HG03469 (cell line): ENCODE measurements around the gene OR52I1.

ENCODE experiments used
- ATAC-seq: cut with Tn5 transposase; IDR thresholded peaks from one replicate; pipeline ENCODE4 v1.9.1; 2021; ENCODE audit warnings: mild to moderate bottlenecking, moderate library complexity, moderate number of reproducible peaks; ENCODE audit not compliant: unreplicated experiment

The OR52I1 gene

GRCh38 chr11:4593739-4594138 is at the start of gene OR52I1:
Gene OR52I1 (plus strand): TSS chr11:4594039. CDS start chr11:4594039, 0 bp downstream.
- no peak for ATAC-seq

DNA sequence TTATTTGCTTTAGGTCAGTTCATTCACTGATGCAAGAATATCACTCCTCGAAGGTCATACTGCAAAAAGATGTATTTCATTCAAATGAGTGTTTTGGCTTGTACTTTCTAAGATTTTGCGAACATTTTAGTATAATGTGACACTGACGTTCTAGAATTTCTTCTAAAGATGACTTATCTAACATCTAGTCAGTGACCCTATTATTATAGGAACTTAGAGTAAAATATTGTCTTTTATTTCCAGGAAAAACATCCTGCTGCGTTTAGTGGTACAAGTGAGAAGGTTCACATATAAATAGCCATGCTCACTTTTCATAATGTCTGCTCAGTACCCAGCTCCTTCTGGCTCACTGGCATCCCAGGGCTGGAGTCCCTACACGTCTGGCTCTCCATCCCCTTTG is 48.9 kb upstream of the OR52I1 start, which contains the start of gene OR52M1:
TSS of gene OR52M1 (plus strand) at position 301 of the 400 bp plus-strand sequence. CDS start at position 301, 0 bp downstream.
- ATAC-seq: no peak

- ATAC-seq: no peak
These were observed 47.0 kb upstream of the OR52I1 start for GRCh38 chr11:4546878-4547277.

- no peak for ATAC-seq
These were observed 46.4 kb upstream of the OR52I1 start for GRCh38 chr11:4547416-4547815.

DNA sequence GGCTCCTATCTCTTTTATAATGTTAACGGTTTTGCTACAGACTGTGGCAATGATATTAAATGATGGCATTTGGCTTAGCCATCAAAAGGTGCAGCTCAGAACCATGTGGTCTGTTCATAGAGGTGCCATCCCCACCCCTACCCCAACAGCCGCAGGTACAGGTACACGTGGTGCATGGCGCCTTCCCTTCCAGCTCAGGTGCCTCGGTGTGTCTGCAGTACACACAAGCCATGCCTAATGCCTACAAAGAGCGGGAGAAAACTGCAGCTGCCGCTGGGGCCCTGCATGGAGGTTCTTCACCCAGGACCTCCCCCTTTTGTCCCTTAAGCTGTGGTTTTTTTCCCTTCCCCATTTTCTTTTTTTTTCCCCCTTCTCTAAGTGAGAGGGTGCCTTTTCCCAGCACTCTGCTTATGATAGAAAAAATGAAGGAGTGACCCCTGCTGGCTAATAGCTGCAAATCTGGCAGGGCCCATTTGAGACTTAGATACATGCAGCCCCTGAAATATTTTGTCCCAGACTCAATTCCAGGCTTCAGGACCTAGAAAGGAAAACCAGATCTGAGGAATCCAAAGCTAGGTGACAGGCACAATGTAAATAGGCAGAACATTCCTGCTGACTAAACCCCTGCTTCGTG is 42.4 kb upstream of the OR52I1 start:
- ATAC-seq: no peak

GRCh38 chr11:4559527-4560440 is 34.1 kb upstream of the OR52I1 start:
- no peak for ATAC-seq

- ATAC-seq: no peak
These were observed 33.4 kb upstream of the OR52I1 start for GRCh38 chr11:4560467-4560866.

GRCh38 chr11:4565371-4565770 is 28.5 kb upstream of the OR52I1 start:
- ATAC-seq: no peak

DNA sequence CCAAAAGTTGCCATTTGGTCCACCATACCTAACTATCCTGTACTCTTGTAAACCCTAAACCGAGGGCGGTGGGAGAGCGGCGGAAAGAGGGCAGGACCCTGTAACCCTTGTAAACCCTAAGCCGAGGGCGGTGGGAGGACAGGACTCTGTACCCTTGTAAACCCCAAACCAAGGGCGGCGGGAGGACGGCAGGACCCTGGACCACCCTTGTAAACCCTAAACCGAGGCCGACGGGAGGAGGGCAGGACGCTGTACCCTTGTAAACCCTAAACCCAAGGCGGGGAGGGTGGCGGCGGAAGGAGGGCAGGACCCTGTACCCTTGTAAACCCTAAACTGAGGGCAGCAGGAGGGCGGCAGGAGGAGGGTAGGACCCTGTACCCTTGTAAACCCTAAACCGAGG is 24.8 kb upstream of the OR52I1 start:
- no peak for ATAC-seq

DNA sequence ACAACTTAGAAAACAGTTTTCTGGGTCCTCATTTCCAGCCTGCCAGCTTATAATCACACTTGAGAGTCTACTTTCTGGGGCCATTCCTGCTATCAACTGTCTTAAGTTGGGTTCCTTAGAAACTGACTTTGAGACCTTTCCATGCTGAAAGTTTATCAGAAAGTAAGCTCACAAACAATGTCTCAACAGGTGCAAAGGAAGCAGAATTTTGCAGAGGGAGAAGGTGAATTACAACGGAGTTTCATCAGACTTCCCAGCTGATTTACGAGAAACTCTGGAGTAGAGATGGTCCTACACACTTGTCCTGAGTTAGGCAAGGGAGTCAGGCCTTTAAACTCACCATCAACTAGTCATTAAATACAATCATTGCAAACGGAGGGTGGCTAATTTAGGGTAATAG is 17.0 kb upstream of the OR52I1 start:
- ATAC-seq: no peak

- ATAC-seq: no peak
These were observed 16.1 kb upstream of the OR52I1 start for GRCh38 chr11:4577761-4578160.

GRCh38 chr11:4578624-4579023 is 15.2 kb upstream of the OR52I1 start:
- ATAC-seq: no peak

DNA sequence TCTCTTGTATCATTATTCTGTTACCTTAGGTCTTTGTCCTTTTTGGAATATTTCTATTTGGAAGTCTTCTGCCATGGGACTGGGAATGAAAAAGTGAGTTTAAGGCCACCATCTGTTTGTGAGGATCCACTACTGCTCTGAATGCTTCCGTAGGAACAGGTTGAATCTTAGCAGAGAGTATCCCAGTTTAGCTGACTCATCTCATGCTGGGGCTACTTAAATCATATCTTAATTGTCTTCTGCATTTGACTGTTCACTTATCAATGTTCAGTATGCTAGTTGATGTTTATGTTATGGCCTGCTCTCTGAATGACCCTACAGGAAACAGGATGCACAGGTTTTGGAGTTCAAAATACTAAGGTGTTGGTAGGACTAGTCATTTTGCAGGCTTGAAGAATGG is 13.7 kb upstream of the OR52I1 start:
- ATAC-seq: no peak

DNA sequence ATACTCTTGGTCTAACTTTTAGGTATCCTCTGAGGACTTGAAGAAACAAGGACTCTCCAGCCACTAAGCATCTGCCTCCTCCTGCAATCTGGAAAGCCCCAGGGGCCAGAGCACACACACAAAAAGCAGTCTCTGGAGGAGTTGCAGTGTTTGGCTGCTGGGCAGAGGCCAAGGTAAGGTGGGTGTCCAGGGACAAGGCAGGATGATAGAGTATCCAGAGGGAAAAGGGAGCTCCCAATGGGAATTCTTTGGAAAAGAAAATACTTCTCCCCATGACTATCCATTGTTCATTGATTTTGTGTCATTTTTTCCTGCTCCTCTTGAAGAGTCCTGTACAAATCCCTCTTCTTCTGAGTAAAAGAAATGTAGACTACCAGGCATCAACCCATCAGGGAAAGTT is 12.4 kb upstream of the OR52I1 start, which contains the start of gene OR52I2:
TSS of gene OR52I2 (plus strand) at position 301 of the 400 bp plus-strand sequence.
- ATAC-seq: no peak

DNA sequence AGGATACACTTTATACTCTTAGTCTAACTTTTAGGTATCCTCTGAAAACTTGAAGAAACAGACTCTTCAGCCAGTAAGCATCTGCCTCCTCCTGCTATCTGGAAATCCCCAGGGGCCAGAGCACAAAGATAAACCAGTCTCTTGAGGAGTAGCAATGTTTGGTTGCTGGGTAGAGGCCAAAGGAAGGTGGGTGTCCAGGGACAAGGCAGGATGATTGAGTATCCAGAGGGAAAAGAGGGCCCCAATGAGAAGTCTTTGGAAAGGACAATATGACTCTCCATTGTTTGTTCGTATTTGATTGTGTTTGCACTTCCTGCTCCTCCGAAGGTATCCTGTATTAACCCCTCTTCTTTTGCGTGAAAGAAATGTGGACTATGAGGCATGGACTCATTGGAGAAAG is 4.8 kb upstream of the OR52I1 start:
- ATAC-seq: no peak

- no peak for ATAC-seq
These were observed 11.2 kb downstream of the OR52I1 start for GRCh38 chr11:4605057-4605456.

DNA sequence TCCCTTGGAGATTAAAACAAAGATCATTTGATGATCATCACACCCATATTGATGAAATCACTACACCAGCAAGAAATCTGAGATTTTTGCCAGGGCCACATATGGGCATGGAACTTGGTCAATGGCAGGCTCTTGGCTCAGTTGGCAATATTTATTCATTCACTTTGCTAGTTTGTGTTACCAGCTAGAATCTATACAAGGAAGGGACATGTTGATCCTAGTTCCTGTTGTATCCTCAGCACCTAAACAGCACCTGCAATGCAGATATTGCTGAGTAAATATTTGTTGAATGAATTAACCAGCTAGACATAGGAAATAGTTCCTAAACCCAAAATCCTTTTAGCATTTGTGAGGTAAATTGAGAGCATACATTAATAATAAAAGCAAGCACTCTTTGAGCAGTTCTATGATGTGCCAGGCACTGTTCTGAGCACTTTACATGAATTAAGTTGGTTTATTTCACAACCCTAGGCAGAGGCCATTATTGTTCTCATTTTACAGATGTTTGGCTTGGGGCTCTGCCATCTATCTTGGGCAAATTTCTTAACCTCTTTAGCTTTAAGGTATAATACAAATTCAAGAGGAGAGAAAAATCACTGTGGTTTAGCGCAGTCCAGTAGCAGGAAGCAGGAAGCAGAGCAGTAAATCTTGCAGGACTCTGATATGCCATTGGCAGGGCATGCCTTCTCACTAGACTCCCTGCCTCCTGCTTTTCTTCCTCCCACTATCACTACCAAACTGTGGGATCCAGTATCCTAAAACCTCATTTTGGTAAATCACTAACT is 12.6 kb downstream of the OR52I1 start:
- ATAC-seq: no peak

DNA sequence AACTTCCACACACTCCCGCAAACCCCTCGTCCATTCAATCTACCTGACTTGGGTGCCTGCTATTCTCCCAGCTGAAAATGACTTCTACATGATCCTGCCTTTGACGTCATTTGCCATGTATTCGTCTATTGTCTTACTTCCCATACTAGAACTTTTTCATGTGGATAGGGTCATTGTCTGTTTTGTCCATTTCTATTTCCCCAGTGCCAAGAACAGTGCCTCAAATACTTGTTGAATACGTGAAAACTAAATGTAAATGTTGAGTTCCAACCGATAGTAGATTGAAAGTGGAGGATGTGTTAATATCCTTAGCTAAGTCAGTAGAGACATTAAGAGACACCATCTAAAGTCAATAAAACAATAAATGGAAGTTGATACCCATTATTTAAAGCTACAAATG is 13.3 kb downstream of the OR52I1 start:
- ATAC-seq: no peak

DNA sequence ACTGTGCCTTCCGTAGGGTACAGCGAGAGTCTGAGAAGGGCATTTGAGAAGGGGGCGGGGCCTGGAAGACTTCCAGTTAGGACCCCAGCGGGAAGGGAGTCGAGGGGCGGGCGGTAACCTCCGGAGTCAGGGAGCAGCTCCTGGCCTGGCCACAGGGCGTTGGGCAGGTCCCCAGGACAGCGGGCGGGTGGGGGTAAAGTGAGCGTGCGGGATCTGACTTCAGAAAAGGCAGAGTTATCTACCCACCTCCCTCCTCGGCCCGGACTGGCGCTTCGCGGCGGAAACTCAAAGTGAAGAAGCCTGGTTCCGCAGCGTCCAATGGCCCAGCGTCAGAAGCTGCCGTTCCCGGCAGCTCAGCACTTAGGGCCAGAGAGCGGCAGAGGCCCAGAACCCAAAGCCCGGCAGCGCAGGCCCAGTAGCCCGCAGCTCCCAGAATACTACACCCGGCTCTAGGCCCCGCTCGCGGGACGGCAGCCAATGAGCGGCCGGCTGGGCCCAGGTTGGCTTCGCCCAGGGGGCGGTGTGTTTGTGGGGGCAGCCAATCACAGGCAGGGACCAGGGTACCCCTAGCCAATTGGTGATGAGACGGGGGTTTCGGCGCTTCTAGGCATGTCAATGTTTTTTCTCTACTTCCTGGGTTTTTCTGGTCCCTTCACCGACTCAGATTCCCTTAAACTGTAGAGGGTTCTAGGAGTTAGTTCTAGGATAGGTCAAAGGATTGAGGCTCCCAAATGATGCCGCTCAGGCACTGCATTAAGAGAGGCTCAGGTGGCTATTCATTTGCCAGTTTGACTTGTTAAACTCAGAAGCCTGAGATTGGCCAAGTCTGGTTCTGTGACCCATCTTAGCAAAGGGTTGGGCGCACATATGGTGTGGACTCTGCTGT is 14.2 kb downstream of the OR52I1 start, which contains the start of gene TRIM68:
TSS of gene TRIM68 (minus strand) at position 451 of the 886 bp plus-strand sequence. CDS start 2,727 bp downstream, outside the sequence.
- ATAC-seq: peak; percentile 99
